ENCODE measurements around the gene VAT1L.

DNA sequence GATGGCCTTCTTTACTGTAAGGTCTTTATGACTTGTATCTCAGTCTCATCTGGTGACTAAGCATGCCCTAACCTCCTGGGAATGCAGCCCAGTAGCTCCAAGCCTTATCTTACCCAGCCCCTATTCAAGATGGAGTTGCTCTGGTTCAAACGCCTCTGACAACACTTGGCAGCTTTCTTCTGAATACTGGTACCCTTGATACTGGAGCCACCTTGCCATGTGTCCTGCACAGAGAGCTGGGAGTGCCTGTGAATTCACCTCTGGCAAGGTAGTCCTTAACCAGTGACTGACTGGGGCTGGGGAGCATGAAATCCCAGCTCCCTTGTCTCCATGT lies 48.8 kb upstream of the VAT1L start:
- TF ChIP-seq CTCF (IDR thresholded peaks at IDR 0.05) (no peak), POLR2AphosphoS5 (IDR thresholded peaks at IDR 0.05) (no peak)

All from prostate gland (tissue), 2 donors.